Uterus (tissue), 4 donors: Measurements from ENCODE around the gene MIA3. TPM values are rescaled to one million over a fixed set of nuclear protein-coding genes. Genes with fewer than 3 reads are reported as not detected.

ENCODE experiments used
- DNase-seq, 2 donors: peaks; one replicate each; pipeline ENCODE4 v3.0.0-alpha.2; 2019 to 2020
- H3K27ac ChIP-seq, 2 donors: fragments of 200-600 bp; sonication (generic); 1 replicate in 1 of 2; 2 replicates in 1 of 2; pipeline ENCODE4 v1.5.1; 2016 to 2018
- H3K27me3 ChIP-seq, 2 donors: fragments of 200-600 bp; sonication (generic); one replicate each; pipeline ENCODE4 v1.5.1; 2018 to 2019; ENCODE audit warnings: control low read depth in 1 of 2
- H3K36me3 ChIP-seq, 2 donors: fragments of 200-600 bp; sonication (generic); one replicate each; pipeline ENCODE4 v1.5.1; 2019; ENCODE audit warnings: control low read depth in 1 of 2
- H3K4me1 ChIP-seq, 2 donors: fragments of 200-600 bp; sonication (generic); one replicate each; pipeline ENCODE4 v1.5.1; 2018 to 2019; ENCODE audit warnings: control low read depth in 1 of 2
- H3K4me3 ChIP-seq, 2 donors: fragments of 200-600 bp; sonication (generic); 1 replicate in 1 of 2; 2 replicates in 1 of 2; pipeline ENCODE4 v1.5.1; 2018 to 2019; ENCODE audit warnings: mild to moderate bottlenecking in 1 of 2
- H3K9me3 ChIP-seq, 2 donors: fragments of 200-600 bp; sonication (generic); one replicate each; pipeline ENCODE4 v1.5.1; 2019; ENCODE audit warnings: control low read depth in 1 of 2
- CTCF ChIP-seq, 4 experiments: fragments of 200-600 bp in 2 of 4; fragments of 450-650 bp in 2 of 4; sonication (generic) in 2 of 4; IDR thresholded peaks; one replicate each; pipeline ENCODE4 v1.5.1; 2016 to 2019; ENCODE audit warnings: antibody characterized with exemption in 4 of 4, mild to moderate bottlenecking in 2 of 4, moderate library complexity in 1 of 4
- POLR2A ChIP-seq, 2 donors: fragments of 450-650 bp; IDR thresholded peaks; one replicate each; pipeline ENCODE4 v1.6.1; 2016; ENCODE audit warnings: antibody characterized with exemption in 2 of 2, mild to moderate bottlenecking in 1 of 2, moderate library complexity in 1 of 2
- intact Hi-C: fragments of 100-400 bp; cut with DNase I; formaldehyde crosslinking; loops from one replicate; pipeline ENCODE4 v1.15.1; 2023; ENCODE audit warnings: low total_unique reads
- total RNA-seq, 4 donors: library from RNA; depleted of rRNA in 3 of 4; stranded (reverse); fragments of >200 nt in 3 of 4; gene quantifications; one replicate each; pipeline versions ENCODE4 v1.1.0 to v1.2.4, GENCODE V29; 2014 to 2023
- donor health status: DM: yes; HTN: yes; CAD: no.

The MIA3 gene
- total RNA-seq, 4 donors from 2014 or later: 27.4 to 82.3 (median 55.7) TPM

GRCh38 chr1:222620566-222620965 is 2.7 kb downstream of the MIA3 start:
- Histone ChIP-seq H3K27ac (no peak overlapping the region), H3K9me3 (no peaks in the 10 kb centered on the region), H3K27me3 (no peaks in the 10 kb centered on the region), H3K36me3 (no peaks in the 10 kb centered on the region), H3K4me1 (no peaks in the 10 kb centered on the region), H3K4me3 (no peak overlapping the region)
- intact Hi-C loops: no loop called here
- TF ChIP-seq POLR2A (IDR thresholded peaks at IDR 0.05) (no peak), CTCF (IDR thresholded peaks at IDR 0.05) (no peak)
- no peak for DNase-seq

DNA sequence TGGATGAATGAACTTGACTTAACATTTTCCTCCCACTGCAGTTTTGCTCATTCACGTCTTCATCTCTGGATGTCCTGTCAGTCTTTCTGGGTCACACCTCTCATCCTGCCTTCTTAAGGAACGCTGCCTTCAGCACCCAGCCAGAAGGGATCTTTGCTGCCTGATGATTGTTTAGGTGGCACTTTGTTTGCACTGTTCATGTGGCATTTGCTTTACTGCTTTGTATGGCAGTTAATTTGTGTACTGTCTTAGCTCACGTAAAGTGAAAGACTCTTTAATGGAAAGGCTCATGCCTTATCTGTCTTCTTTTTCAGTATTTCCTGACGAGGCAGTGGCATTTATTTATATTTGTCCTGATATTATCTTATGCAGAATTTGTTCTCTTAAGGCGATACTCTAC is 4.9 kb downstream of the MIA3 start:
- no peaks in the 10 kb centered on the region for H3K9me3 ChIP-seq
- no peak overlapping the region for H3K4me3 ChIP-seq
- H3K4me1 ChIP-seq: no peaks in the 10 kb centered on the region
- no peak for TF ChIP-seq POLR2A (IDR thresholded peaks at IDR 0.05)
- TF ChIP-seq CTCF (IDR thresholded peaks at IDR 0.05): no peak
- no peaks in the 10 kb centered on the region for H3K36me3 ChIP-seq
- no peak for DNase-seq
- intact Hi-C loops: no loop called here
- H3K27me3 ChIP-seq: no peaks in the 10 kb centered on the region
- H3K27ac ChIP-seq: no peak overlapping the region

DNA sequence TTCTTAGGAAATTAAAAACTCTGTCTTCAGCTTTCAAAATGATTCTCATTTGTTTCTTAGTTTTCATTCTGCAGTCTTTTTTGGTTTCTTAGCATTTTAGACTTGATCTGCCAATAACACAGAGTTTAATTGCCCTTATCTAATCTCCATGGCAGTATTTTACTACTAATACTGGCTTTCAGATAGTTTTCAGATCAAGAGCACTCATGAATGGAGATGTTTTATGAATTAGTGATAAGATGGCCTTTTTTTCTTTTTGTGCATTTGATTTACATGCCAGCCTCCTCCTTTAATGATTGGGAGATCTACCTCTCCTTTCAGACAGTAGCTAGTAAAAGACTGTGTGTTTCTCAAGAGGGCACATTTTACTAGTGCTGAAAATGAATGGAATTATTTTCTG is 5.6 kb downstream of the MIA3 start:
- intact Hi-C loops: no loop called here
- TF ChIP-seq POLR2A (IDR thresholded peaks at IDR 0.05): no peak
- TF ChIP-seq CTCF (IDR thresholded peaks at IDR 0.05): no peak
- no peaks in the 10 kb centered on the region for H3K36me3 ChIP-seq
- no peaks in the 10 kb centered on the region for H3K4me1 ChIP-seq
- DNase-seq: no peak
- H3K27ac ChIP-seq: no peak overlapping the region
- H3K9me3 ChIP-seq: no peaks in the 10 kb centered on the region
- no peaks in the 10 kb centered on the region for H3K27me3 ChIP-seq
- H3K4me3 ChIP-seq: no peak overlapping the region

GRCh38 chr1:222624214-222624613 is 6.3 kb downstream of the MIA3 start:
- Histone ChIP-seq H3K27ac (no peak overlapping the region), H3K27me3 (no peaks in the 10 kb centered on the region), H3K4me3 (no peak overlapping the region), H3K9me3 (no peaks in the 10 kb centered on the region), H3K4me1 (no peaks in the 10 kb centered on the region), H3K36me3 (no peaks in the 10 kb centered on the region)
- intact Hi-C loops: no loop called here
- no peak for DNase-seq
- no peak for TF ChIP-seq CTCF (IDR thresholded peaks at IDR 0.05)
- TF ChIP-seq POLR2A (IDR thresholded peaks at IDR 0.05): no peak

GRCh38 chr1:222627232-222627631 is 9.3 kb downstream of the MIA3 start:
- Histone ChIP-seq H3K27me3 (no peaks in the 10 kb centered on the region), H3K36me3 (no peaks in the 10 kb centered on the region), H3K27ac (no peak overlapping the region), H3K9me3 (no peaks in the 10 kb centered on the region), H3K4me3 (no peak overlapping the region), H3K4me1 (no peaks in the 10 kb centered on the region)
- intact Hi-C loops: no loop called here
- no peak for TF ChIP-seq POLR2A (IDR thresholded peaks at IDR 0.05)
- no peak for TF ChIP-seq CTCF (IDR thresholded peaks at IDR 0.05)
- DNase-seq: no peak
